Measurements from ENCODE around the gene HKDC1. TPM values are rescaled to one million over a fixed set of nuclear protein-coding genes. Genes with fewer than 3 reads are reported as not detected.

Gene HKDC1
- total RNA-seq, 1 donor from 2014 or later: 2.5 TPM

DNA sequence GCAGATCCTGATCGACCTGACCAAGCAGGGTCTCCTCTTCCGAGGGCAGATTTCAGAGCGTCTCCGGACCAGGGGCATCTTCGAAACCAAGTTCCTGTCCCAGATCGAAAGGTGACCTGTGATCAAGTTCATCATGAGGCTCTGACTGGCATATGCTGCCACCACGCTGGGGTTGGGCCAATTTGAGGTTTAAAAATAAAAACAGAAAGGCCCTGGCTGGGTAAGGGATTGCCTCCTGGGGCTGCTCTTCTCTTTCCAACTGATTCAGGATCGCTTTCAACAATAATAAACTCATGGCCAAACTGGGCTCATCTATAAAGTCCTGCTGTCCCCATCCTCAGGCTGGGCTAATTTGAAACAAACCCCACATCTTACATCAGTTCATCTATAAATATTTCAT, 41.1 kb downstream of the HKDC1 start:
- H3K4me3 ChIP-seq: no peak overlapping the region
- no peaks in the 10 kb centered on the region for H3K4me1 ChIP-seq
- H3K27me3 ChIP-seq: no peaks in the 10 kb centered on the region
- TF ChIP-seq POLR2A (IDR thresholded peaks at IDR 0.05): no peak
- TF ChIP-seq, protein P1, sequence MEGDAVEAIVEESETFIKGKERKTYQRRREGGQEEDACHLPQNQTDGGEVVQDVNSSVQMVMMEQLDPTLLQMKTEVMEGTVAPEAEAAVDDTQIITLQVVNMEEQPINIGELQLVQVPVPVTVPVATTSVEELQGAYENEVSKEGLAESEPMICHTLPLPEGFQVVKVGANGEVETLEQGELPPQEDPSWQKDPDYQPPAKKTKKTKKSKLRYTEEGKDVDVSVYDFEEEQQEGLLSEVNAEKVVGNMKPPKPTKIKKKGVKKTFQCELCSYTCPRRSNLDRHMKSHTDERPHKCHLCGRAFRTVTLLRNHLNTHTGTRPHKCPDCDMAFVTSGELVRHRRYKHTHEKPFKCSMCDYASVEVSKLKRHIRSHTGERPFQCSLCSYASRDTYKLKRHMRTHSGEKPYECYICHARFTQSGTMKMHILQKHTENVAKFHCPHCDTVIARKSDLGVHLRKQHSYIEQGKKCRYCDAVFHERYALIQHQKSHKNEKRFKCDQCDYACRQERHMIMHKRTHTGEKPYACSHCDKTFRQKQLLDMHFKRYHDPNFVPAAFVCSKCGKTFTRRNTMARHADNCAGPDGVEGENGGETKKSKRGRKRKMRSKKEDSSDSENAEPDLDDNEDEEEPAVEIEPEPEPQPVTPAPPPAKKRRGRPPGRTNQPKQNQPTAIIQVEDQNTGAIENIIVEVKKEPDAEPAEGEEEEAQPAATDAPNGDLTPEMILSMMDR (IDR thresholded peaks at IDR 0.05): no peak
- no peak for TF ChIP-seq POLR2AphosphoS5 (IDR thresholded peaks at IDR 0.05; ENCODE audit: insufficient read depth in 1 of 2, low read depth in 1 of 2)
- intact Hi-C loops (cut with DNase I): no loop called here
- no peak overlapping the region for H3K27ac ChIP-seq
- H3K9me3 ChIP-seq: no peaks in the 10 kb centered on the region
- no peak for DNase-seq (ENCODE audit: extremely low spot score in 2 of 2)
- H3K36me3 ChIP-seq: no peaks in the 10 kb centered on the region

DNA sequence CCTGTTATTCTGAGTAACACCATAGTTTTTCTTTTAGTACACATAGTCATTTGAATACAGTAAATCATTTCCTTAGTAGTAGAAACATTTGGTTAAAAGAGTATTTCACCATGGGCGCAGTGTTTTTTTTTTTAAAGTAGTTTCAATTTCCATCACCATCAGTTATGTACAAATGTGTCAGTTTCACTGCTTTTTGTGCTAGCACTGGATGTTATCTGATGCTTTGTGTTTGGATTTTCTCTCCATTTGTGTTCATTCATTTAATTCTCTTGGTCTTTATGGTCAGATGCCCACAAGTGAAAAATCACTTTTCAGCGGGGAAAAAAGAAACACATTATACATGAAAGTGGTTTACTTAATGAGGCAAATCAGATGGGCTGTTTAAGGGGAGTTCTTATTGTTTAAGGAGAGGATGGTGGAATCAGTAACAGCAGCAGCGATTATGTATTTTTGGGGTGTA, 42.2 kb downstream of the HKDC1 start:
- H3K27ac ChIP-seq: no peak overlapping the region
- no peaks in the 10 kb centered on the region for H3K36me3 ChIP-seq
- no peak for TF ChIP-seq POLR2AphosphoS5 (IDR thresholded peaks at IDR 0.05; ENCODE audit: insufficient read depth in 1 of 2, low read depth in 1 of 2)
- TF ChIP-seq POLR2A (IDR thresholded peaks at IDR 0.05): no peak
- TF ChIP-seq, protein P1 (IDR thresholded peaks at IDR 0.05): no peak
- intact Hi-C loops (cut with DNase I): no loop called here
- no peaks in the 10 kb centered on the region for H3K27me3 ChIP-seq
- no peaks in the 10 kb centered on the region for H3K9me3 ChIP-seq
- no peak for DNase-seq (ENCODE audit: extremely low spot score in 2 of 2)
- H3K4me1 ChIP-seq: no peaks in the 10 kb centered on the region
- no peak overlapping the region for H3K4me3 ChIP-seq

DNA sequence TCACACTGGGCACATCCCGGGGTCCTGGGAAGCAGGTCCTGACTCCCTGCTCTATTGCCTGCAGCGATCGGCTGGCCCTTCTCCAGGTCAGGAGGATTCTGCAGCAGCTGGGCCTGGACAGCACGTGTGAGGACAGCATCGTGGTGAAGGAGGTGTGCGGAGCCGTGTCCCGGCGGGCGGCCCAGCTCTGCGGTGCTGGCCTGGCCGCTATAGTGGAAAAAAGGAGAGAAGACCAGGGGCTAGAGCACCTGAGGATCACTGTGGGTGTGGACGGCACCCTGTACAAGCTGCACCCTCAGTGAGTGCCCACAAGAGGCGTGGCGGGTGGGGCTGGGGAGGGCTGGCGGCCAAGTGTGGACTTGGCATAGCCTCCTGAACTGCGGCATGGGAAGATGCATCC, 45.4 kb downstream of the HKDC1 start:
- Histone ChIP-seq H3K4me1 (no peaks in the 10 kb centered on the region), H3K27ac (no peak overlapping the region), H3K27me3 (no peaks in the 10 kb centered on the region), H3K4me3 (no peak overlapping the region), H3K36me3 (no peaks in the 10 kb centered on the region), H3K9me3 (no peaks in the 10 kb centered on the region)
- no peak for DNase-seq (ENCODE audit: extremely low spot score in 2 of 2)
- intact Hi-C loops (cut with DNase I): no loop called here
- TF ChIP-seq POLR2AphosphoS5 (IDR thresholded peaks at IDR 0.05; ENCODE audit: insufficient read depth in 1 of 2, low read depth in 1 of 2) (no peak), POLR2A (IDR thresholded peaks at IDR 0.05) (no peak)
- TF ChIP-seq, protein P1 (IDR thresholded peaks at IDR 0.05): no peak

DNA sequence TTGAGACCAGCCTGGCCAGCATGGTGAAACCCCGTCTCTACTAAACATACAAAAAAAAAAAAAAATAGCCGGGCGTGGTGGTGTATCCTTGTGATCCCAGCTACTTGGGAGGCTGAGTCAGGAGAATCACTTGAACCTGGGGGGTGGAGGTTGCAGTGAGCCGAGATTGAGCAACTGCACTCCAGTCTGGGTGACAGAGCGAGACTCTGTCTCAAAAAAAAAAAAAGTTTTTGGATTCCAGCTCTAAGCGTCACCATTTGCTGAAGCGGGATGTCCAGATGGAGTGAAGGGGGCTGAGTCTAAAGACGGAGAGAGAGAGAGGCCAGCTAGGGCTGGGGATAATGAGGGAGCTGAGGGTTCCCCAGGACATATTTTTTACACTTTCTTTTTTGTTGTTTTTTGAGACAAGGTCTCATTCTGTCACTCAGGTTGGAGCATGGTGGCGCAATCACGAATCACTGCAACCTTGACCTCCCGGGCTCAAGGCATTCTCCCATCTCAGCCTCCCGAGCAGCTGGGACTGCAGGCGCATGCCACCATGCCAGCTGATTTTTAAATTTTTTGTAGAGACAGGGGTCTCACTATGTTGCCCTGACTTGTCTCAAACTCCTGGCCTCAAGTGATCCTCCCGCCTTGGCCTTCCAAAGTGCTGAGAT, 48.8 kb downstream of the HKDC1 start:
- Histone ChIP-seq H3K9me3 (no peaks in the 10 kb centered on the region), H3K4me3 (no peak overlapping the region), H3K27me3 (no peaks in the 10 kb centered on the region), H3K27ac (no peak overlapping the region), H3K4me1 (no peaks in the 10 kb centered on the region), H3K36me3 (no peaks in the 10 kb centered on the region)
- TF ChIP-seq POLR2AphosphoS5 (IDR thresholded peaks at IDR 0.05; ENCODE audit: insufficient read depth in 1 of 2, low read depth in 1 of 2): no peak
- TF ChIP-seq, protein P1 (IDR thresholded peaks at IDR 0.05): no peak
- TF ChIP-seq POLR2A (IDR thresholded peaks at IDR 0.05): no peak
- no peak for DNase-seq (ENCODE audit: extremely low spot score in 2 of 2)
- intact Hi-C loops (cut with DNase I): no loop called here

DNA sequence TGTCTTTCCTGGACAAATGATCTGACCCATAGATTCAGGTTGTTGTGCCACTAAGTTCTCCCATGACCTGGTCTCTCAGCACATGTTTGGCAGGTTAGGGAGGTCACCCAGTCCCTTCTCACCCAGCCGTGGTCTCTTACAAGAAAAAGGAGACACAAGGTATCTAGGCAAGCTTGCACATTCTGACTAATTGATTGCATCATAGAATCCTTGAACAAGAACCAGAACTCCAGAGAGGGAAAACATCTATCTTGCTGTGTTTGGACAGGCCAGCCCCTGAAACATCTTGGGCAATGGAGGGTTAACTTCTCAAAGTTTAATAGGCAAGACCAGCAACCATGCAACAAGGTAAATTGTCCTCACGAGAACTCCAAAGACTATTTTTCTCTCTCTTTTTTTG, 49.6 kb downstream of the HKDC1 start:
- no peak for TF ChIP-seq POLR2A (IDR thresholded peaks at IDR 0.05)
- TF ChIP-seq, protein P1 (IDR thresholded peaks at IDR 0.05): no peak
- no peak for TF ChIP-seq POLR2AphosphoS5 (IDR thresholded peaks at IDR 0.05; ENCODE audit: insufficient read depth in 1 of 2, low read depth in 1 of 2)
- intact Hi-C loops (cut with DNase I): no loop called here
- no peak for DNase-seq (ENCODE audit: extremely low spot score in 2 of 2)
- no peaks in the 10 kb centered on the region for H3K9me3 ChIP-seq
- H3K36me3 ChIP-seq: no peaks in the 10 kb centered on the region
- H3K27ac ChIP-seq: no peak overlapping the region
- H3K4me3 ChIP-seq: no peak overlapping the region
- no peaks in the 10 kb centered on the region for H3K27me3 ChIP-seq
- H3K4me1 ChIP-seq: no peaks in the 10 kb centered on the region

All from vagina (tissue), 2 donors.